ENCODE data around the gene PLCB2. TPM values are rescaled to one million over a fixed set of nuclear protein-coding genes. Genes with fewer than 3 reads are reported as not detected.

The PLCB2 gene
- total and polyA plus RNA-seq, 2 donors (not counting 1 experiment from before 2014, with no cell fraction given) = 166 to 312 TPM

GRCh38 chr15:40251486-40252140, 56.1 kb downstream of the PLCB2 start:
- peak overlapping the region; percentile 93 for H3K4me2 ChIP-seq (replicated peaks; ENCODE audit: low read depth, low read length, poor library complexity, severe bottlenecking)
- no peak overlapping the region for H3K27ac ChIP-seq (ENCODE audit: low read length in 2 of 2)
- no peaks in the 10 kb centered on the region for H4K20me1 ChIP-seq (ENCODE audit: control insufficient read depth, insufficient read depth, low read length, poor library complexity, severe bottlenecking)
- Mint-ChIP-seq H3K4me3 (peak overlapping the region; percentile 72), H3K4me1 (peaks cover 10% of the 10 kb centered on the region), H3K27me3 (peaks cover 27% of the 10 kb centered on the region), H3K27ac (no peak overlapping the region), H3K9me3 (ENCODE audit: insufficient read depth) (no peaks in the 10 kb centered on the region)
- no peak overlapping the region for H2AFZ ChIP-seq (ENCODE audit: insufficient read depth, low read depth, low read length, poor library complexity, severe bottlenecking)
- ATAC-seq (ENCODE audit: low read depth) = no peak
- no peaks in the 10 kb centered on the region for H3K36me3 ChIP-seq (replicated peaks in 1 of 2; ENCODE audit: control extremely low read depth in 1 of 2, control insufficient read depth in 1 of 2, extremely low read depth in 1 of 2, insufficient read depth in 2 of 2, low read length in 1 of 2)
- peaks cover 10 to 17% of the 10 kb centered on the region in 2 donors for H3K4me1 ChIP-seq (ENCODE audit: control insufficient read depth in 2 of 2, insufficient read depth in 2 of 2, low read length in 2 of 2)
- H3K79me2 ChIP-seq (ENCODE audit: control insufficient read depth, insufficient read depth, low read length) = no peaks in the 10 kb centered on the region
- H3K27me3 ChIP-seq (replicated peaks in 1 of 4; ENCODE audit: control extremely low read depth in 1 of 4, control insufficient read depth in 3 of 4, insufficient read depth in 4 of 4, low read length in 3 of 4) = peaks cover 0 to 35% (median 12%) of the 10 kb centered on the region in 4 experiments
- no peak overlapping the region for H3K4me3 ChIP-seq (ENCODE audit: control extremely low read depth in 1 of 5, extremely low read depth in 1 of 5, insufficient read depth in 1 of 5, low read depth in 2 of 5, low read length in 4 of 5)
- DNase-seq = no peak
- 99% methylated on average over 10 of the region's 10 CpGs for WGBS (ENCODE audit: insufficient coverage)
- no peak overlapping the region for H3K9ac ChIP-seq (ENCODE audit: low read length)
- ChIA-PET POLR2A (no interaction called here), CTCF (interaction anchor here (1.4 to 1.5 kb wide), 2 partner anchors 13 to 23 kb away, joined by 3 to 7 read pairs; no protein-coding TSS in a partner anchor)
- H3K9me3 ChIP-seq (ENCODE audit: control extremely low read depth in 1 of 3, control insufficient read depth in 2 of 3, insufficient read depth in 1 of 3, low read length in 2 of 3) = peaks cover 0 to 6% (median 0%) of the 10 kb centered on the region in 3 donors
- TF ChIP-seq EZH2 (IDR thresholded peaks at IDR 0.05; ENCODE audit: borderline replicate concordance, insufficient read depth, low read depth, low read length, poor library complexity, severe bottlenecking) (no peak), CTCF (IDR thresholded peaks at IDR 0.05) (no peak)
- intact Hi-C loops (cut with micrococcal nuclease) = no loop called here

- Histone ChIP-seq H3K4me2 (replicated peaks; ENCODE audit: low read depth, low read length, poor library complexity, severe bottlenecking) (no peak overlapping the region), H3K9ac (ENCODE audit: low read length) (no peak overlapping the region), H3K27me3 (replicated peaks in 1 of 4; ENCODE audit: control extremely low read depth in 1 of 4, control insufficient read depth in 3 of 4, insufficient read depth in 4 of 4, low read length in 3 of 4) (peaks cover 0 to 35% (median 12%) of the 10 kb centered on the region in 4 experiments), H3K79me2 (ENCODE audit: control insufficient read depth, insufficient read depth, low read length) (no peaks in the 10 kb centered on the region), H3K27ac (ENCODE audit: low read length in 2 of 2) (no peak overlapping the region), H3K4me3 (ENCODE audit: control extremely low read depth in 1 of 5, extremely low read depth in 1 of 5, insufficient read depth in 1 of 5, low read depth in 2 of 5, low read length in 4 of 5) (no peak overlapping the region), H3K36me3 (replicated peaks in 1 of 2; ENCODE audit: control extremely low read depth in 1 of 2, control insufficient read depth in 1 of 2, extremely low read depth in 1 of 2, insufficient read depth in 2 of 2, low read length in 1 of 2) (no peaks in the 10 kb centered on the region), H3K9me3 (ENCODE audit: control extremely low read depth in 1 of 3, control insufficient read depth in 2 of 3, insufficient read depth in 1 of 3, low read length in 2 of 3) (peaks cover 0 to 6% (median 0%) of the 10 kb centered on the region in 3 donors), H4K20me1 (ENCODE audit: control insufficient read depth, insufficient read depth, low read length, poor library complexity, severe bottlenecking) (no peaks in the 10 kb centered on the region), H2AFZ (ENCODE audit: insufficient read depth, low read depth, low read length, poor library complexity, severe bottlenecking) (no peak overlapping the region), H3K4me1 (ENCODE audit: control insufficient read depth in 2 of 2, insufficient read depth in 2 of 2, low read length in 2 of 2) (peaks cover 10 to 17% of the 10 kb centered on the region in 2 donors)
- DNase-seq (no peak), ATAC-seq (ENCODE audit: low read depth) (no peak)
- TF ChIP-seq EZH2 (IDR thresholded peaks at IDR 0.05; ENCODE audit: borderline replicate concordance, insufficient read depth, low read depth, low read length, poor library complexity, severe bottlenecking) = no peak
- TF ChIP-seq CTCF (IDR thresholded peaks at IDR 0.05) = no peak
- peak overlapping the region; percentile 72 for H3K4me3 Mint-ChIP-seq
- ChIA-PET CTCF (interaction anchor here (1.4 kb wide), 1 partner anchor 24 kb away, joined by 7 read pairs; no protein-coding TSS in a partner anchor), POLR2A (no interaction called here)
- peaks cover 10% of the 10 kb centered on the region for H3K4me1 Mint-ChIP-seq
- no peak overlapping the region for H3K27ac Mint-ChIP-seq
- H3K9me3 Mint-ChIP-seq (ENCODE audit: insufficient read depth) = no peaks in the 10 kb centered on the region
- peaks cover 27% of the 10 kb centered on the region for H3K27me3 Mint-ChIP-seq
- intact Hi-C loops (cut with micrococcal nuclease) = no loop called here
- 84% methylated on average over 11 of the region's 13 CpGs for WGBS (ENCODE audit: insufficient coverage)
Measured at GRCh38 chr15:40250771-40251483, 56.8 kb downstream of the PLCB2 start.
